ENCODE data around the gene ABR. TPM values are rescaled to one million over a fixed set of nuclear protein-coding genes. Genes with fewer than 3 reads are reported as not detected.

The ABR gene
- total and polyA plus RNA-seq, 2 of the 13 experiments (the other 11 are each of a cell fraction or from before 2014, with no cell fraction given) = 12.4 to 40.4 TPM

GRCh38 chr17:1059131-1059795 is 120.5 kb downstream of the ABR start:
- in situ Hi-C loops (cut with HindIII; ENCODE audit: extremely low pct_ligation_motif_present, low pct_unique_long_range_greater_than_20kb) (no loop called here), intact Hi-C loops (cut with micrococcal nuclease; ENCODE audit: unreplicated experiment) (no loop called here)
- CTCF ChIA-PET (ENCODE audit: low intra/inter-chr PET ratio, low total read pairs) = interaction anchor here (1.1 to 2.2 kb wide), 2 partner anchors 89 to 128 kb away, joined by 3 to 8 read pairs; no protein-coding TSS in a partner anchor
- DNase-seq (ENCODE audit: low spot score) (no peak), ATAC-seq (no peak), FAIRE-seq (no peak)
- TF ChIP-seq TAF15 (IDR thresholded peaks at IDR 0.05; ENCODE audit: low read depth, low read length, poor library complexity, severe bottlenecking) (no peak), ELF3 (CRISPR knock-in tag; IDR thresholded peaks at IDR 0.05) (no peak), ZNF17 (CRISPR knock-in tag; IDR thresholded peaks at IDR 0.05) (no peak), ZNF589 (CRISPR knock-in tag; conservative IDR thresholded peaks at IDR 0.05) (no peak), ZNF710 (CRISPR knock-in tag; IDR thresholded peaks at IDR 0.05; ENCODE audit: borderline replicate concordance) (no peak), NFKB2 (CRISPR knock-in tag; IDR thresholded peaks at IDR 0.05; ENCODE audit: borderline replicate concordance) (no peak), HNRNPK (IDR thresholded peaks at IDR 0.05; ENCODE audit: low read depth, low read length, poor library complexity, severe bottlenecking) (no peak), ZBTB7B (CRISPR knock-in tag; IDR thresholded peaks at IDR 0.05) (no peak), U2AF2 (IDR thresholded peaks at IDR 0.05; ENCODE audit: low read depth, low read length) (no peak), TBX3 (IDR thresholded peaks at IDR 0.05; ENCODE audit: borderline replicate concordance) (no peak), WIZ (CRISPR knock-in tag; IDR thresholded peaks at IDR 0.05) (no peak), NAIF1 (CRISPR knock-in tag; IDR thresholded peaks at IDR 0.05; ENCODE audit: borderline replicate concordance) (no peak), ZNF570 (CRISPR knock-in tag; IDR thresholded peaks at IDR 0.05; ENCODE audit: borderline replicate concordance) (no peak)
- TF ChIP-seq, protein P1, sequence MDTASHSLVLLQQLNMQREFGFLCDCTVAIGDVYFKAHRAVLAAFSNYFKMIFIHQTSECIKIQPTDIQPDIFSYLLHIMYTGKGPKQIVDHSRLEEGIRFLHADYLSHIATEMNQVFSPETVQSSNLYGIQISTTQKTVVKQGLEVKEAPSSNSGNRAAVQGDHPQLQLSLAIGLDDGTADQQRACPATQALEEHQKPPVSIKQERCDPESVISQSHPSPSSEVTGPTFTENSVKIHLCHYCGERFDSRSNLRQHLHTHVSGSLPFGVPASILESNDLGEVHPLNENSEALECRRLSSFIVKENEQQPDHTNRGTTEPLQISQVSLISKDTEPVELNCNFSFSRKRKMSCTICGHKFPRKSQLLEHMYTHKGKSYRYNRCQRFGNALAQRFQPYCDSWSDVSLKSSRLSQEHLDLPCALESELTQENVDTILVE (CRISPR knock-in tag; IDR thresholded peaks at IDR 0.05) = no peak
- TF ChIP-seq, protein P2, sequence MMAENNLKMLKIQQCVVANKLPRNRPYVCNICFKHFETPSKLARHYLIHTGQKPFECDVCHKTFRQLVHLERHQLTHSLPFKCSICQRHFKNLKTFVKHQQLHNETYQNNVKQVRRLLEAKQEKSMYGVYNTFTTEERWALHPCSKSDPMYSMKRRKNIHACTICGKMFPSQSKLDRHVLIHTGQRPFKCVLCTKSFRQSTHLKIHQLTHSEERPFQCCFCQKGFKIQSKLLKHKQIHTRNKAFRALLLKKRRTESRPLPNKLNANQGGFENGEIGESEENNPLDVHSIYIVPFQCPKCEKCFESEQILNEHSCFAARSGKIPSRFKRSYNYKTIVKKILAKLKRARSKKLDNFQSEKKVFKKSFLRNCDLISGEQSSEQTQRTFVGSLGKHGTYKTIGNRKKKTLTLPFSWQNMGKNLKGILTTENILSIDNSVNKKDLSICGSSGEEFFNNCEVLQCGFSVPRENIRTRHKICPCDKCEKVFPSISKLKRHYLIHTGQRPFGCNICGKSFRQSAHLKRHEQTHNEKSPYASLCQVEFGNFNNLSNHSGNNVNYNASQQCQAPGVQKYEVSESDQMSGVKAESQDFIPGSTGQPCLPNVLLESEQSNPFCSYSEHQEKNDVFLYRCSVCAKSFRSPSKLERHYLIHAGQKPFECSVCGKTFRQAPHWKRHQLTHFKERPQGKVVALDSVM (CRISPR knock-in tag; IDR thresholded peaks at IDR 0.05) = no peak
- TF ChIP-seq, protein P3, sequence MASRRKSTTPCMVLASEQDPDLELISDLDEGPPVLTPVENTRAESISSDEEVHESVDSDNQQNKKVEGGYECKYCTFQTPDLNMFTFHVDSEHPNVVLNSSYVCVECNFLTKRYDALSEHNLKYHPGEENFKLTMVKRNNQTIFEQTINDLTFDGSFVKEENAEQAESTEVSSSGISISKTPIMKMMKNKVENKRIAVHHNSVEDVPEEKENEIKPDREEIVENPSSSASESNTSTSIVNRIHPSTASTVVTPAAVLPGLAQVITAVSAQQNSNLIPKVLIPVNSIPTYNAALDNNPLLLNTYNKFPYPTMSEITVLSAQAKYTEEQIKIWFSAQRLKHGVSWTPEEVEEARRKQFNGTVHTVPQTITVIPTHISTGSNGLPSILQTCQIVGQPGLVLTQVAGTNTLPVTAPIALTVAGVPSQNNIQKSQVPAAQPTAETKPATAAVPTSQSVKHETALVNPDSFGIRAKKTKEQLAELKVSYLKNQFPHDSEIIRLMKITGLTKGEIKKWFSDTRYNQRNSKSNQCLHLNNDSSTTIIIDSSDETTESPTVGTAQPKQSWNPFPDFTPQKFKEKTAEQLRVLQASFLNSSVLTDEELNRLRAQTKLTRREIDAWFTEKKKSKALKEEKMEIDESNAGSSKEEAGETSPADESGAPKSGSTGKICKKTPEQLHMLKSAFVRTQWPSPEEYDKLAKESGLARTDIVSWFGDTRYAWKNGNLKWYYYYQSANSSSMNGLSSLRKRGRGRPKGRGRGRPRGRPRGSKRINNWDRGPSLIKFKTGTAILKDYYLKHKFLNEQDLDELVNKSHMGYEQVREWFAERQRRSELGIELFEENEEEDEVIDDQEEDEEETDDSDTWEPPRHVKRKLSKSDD (CRISPR knock-in tag; IDR thresholded peaks at IDR 0.05; ENCODE audit: low read depth) = no peak
- Histone ChIP-seq H3K27me3 (ENCODE audit: control insufficient read depth in 1 of 2, insufficient read depth in 2 of 2, low read length in 2 of 2) (no peaks in the 10 kb centered on the region), H3K4me1 (ENCODE audit: insufficient read depth, low read length) (no peaks in the 10 kb centered on the region), H3K9me3 (ENCODE audit: low read length) (no peaks in the 10 kb centered on the region), H3K4me3 (replicated peaks in 1 of 3; ENCODE audit: insufficient read depth in 1 of 3, low read depth in 2 of 3, low read length in 3 of 3) (no peak overlapping the region), H3K9ac (ENCODE audit: insufficient read depth, low read depth, low read length) (no peak overlapping the region), H3K36me3 (replicated peaks in 1 of 2; ENCODE audit: control insufficient read depth in 1 of 2, insufficient read depth in 2 of 2, low read length in 2 of 2) (peaks cover 4 to 8% of the 10 kb centered on the region in 2 experiments; a peak in 3 of 5 replicates), H3K79me2 (ENCODE audit: insufficient read depth, low read length) (no peaks in the 10 kb centered on the region), H3K27ac (ENCODE audit: extremely low read length, insufficient read depth, low read length) (no peak overlapping the region), H3K4me2 (ENCODE audit: low read depth, low read length) (no peak overlapping the region), H4K20me1 (ENCODE audit: insufficient read depth, low read length) (no peaks in the 10 kb centered on the region), H2AFZ (ENCODE audit: low read length) (no peak overlapping the region)
- POLR2A ChIA-PET = no interaction called here
- BruUV-seq (replicated peaks) = no TSS peak
- WGBS (ENCODE audit: low lambda C conversion rate) = over 99% methylated on average over 12 of the region's 12 CpGs
